Measurements from ENCODE around the gene RNU6-8. TPM values are rescaled to one million over a fixed set of nuclear protein-coding genes. Genes with fewer than 3 reads are reported as not detected.

The RNU6-8 gene
- total RNA-seq, result not detected

GRCh38 chr14:32202998-32203882 is at the start of gene RNU6-8:
Gene RNU6-8, minus strand, starts transcription at chr14:32203269.

DNA sequence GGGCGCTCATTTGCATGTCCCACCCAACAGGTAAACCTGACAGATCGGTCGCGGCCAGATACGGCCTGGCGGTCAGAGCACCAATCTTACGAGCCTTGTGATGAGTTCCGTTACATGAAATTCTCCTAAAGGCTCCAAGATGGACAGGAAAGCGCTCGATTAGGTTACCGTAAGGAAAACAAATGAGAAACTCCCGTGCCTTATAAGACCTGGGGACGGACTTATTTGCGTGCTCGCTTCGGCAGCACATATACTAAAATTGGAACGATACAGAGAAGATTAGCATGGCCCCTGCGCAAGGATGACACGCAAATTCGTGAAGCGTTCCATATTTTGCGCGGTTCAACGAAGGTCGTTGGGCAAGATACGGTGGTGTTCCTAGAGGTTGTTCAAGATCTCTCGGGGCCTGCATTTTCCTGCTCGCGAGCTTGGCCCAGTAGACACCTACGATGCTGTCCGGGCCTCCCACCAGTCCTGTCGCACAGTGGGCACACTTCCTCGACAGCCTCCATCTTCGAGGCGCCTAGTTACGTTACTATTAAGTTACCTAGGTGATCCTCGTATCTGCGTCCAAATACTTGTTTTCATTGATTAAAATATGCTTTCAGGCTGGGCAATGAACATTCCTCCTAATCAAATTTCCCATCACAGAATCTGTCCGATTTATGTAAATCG is 1.1 kb downstream of the RNU6-8 start, which contains the start of gene RNU6-7:
Gene RNU6-7, plus strand, starts transcription at position 230 of the 675 bp plus-strand sequence.

Other genes starting within 250 kb of the RNU6-8 start
- gene ARHGAP5, start 126.0 kb downstream of the RNU6-8 start, total RNA-seq, result 300 TPM
- not detected for gene RNU6-7, start 1.2 kb downstream of the RNU6-8 start, total RNA-seq
- 74.4 TPM for gene AKAP6, start 126.0 kb upstream of the RNU6-8 start, total RNA-seq